K562 (cell line): ENCODE data around the gene SLC22A4. TPM values are rescaled to one million over a fixed set of nuclear protein-coding genes. Genes with fewer than 3 reads are reported as not detected.

Experiments
- CBX5 ChIP-seq: IDR thresholded peaks from 2 replicates; pipeline ENCODE4 v1.6.1; 2014; ENCODE audit warnings: low read depth, borderline replicate concordance
- CHD4 ChIP-seq: fragments of 200-600 bp; sonication (generic); IDR thresholded peaks from 3 replicates; pipeline ENCODE4 v1.6.1; 2012; ENCODE audit warnings: low read depth, mild to moderate bottlenecking, mixed read lengths, low read length, inconsistent platforms; ENCODE audit not compliant: insufficient read depth, insufficient replicate concordance, poor library complexity, severe bottlenecking
- ETS2 ChIP-seq: IDR thresholded peaks from 2 replicates; pipeline ENCODE4 v1.6.1; 2016; ENCODE audit warnings: borderline replicate concordance, missing genetic modification characterization, mild to moderate bottlenecking, moderate library complexity, missing compliant biosample characterization; ENCODE audit not compliant: poor library complexity, severe bottlenecking
- MAX ChIP-seq: sonication (generic); formaldehyde crosslinking; IDR thresholded peaks from 2 replicates; pipeline ENCODE4 v1.9.0; 2022; ENCODE audit warnings: mild to moderate bottlenecking, missing genetic modification reagents
- MTA2 ChIP-seq: fragments of 450-650 bp; IDR thresholded peaks from 2 replicates; pipeline ENCODE4 v1.6.1; 2016; ENCODE audit warnings: low read depth
- NCOA2 ChIP-seq, 2 experiments: fragments of 450-650 bp; IDR thresholded peaks; 2 replicates each; pipeline ENCODE4 v1.6.1; 2018; ENCODE audit warnings: mild to moderate bottlenecking in 2 of 2, moderate library complexity in 1 of 2; ENCODE audit not compliant: partially characterized antibody in 2 of 2
- NR2C2 ChIP-seq, 2 experiments: fragments of 200-800 bp in 1 of 2; sonication (Bioruptor generic) in 1 of 2; sonication (generic) in 1 of 2; formaldehyde crosslinking in 1 of 2; IDR thresholded peaks; 2 replicates each; pipeline versions ENCODE4 v1.6.1 to v1.8.0; 2016 to 2022; ENCODE audit warnings: mild to moderate bottlenecking in 1 of 2, missing compliant biosample characterization in 1 of 2, missing genetic modification characterization in 1 of 2, missing genetic modification reagents in 1 of 2
- REST ChIP-seq, 2 experiments: fragments of 450-650 bp; formaldehyde crosslinking in 1 of 2; IDR thresholded peaks; 2 replicates each; pipeline versions ENCODE4 v1.4.0 to v1.6.1; 2014 to 2020; ENCODE audit warnings: mild to moderate bottlenecking in 2 of 2, borderline replicate concordance in 1 of 2, low read depth in 1 of 2
- SAFB ChIP-seq: fragments of 200-400 bp; formaldehyde crosslinking; IDR thresholded peaks from 2 replicates; pipeline ENCODE4 v1.6.1; 2017; ENCODE audit warnings: low read depth, low read length, borderline replicate concordance
- SMC3 ChIP-seq: conservative IDR thresholded peaks from 2 replicates; pipeline ENCODE4 v1.6.1; 2011; ENCODE audit warnings: low read depth, low read length, improper control_type of control experiment; ENCODE audit not compliant: insufficient read depth
- ZNF134 ChIP-seq: fragments of 250-450 bp; sonication (Bioruptor Pico); conservative IDR thresholded peaks from 2 replicates; pipeline ENCODE4 v1.4.0; 2020
- ZNF3 ChIP-seq: fragments of 250-450 bp; sonication (Bioruptor Pico); IDR thresholded peaks from 2 replicates; pipeline ENCODE4 v1.5.0; 2021; ENCODE audit warnings: mild to moderate bottlenecking, moderate library complexity
- polyA plus RNA-seq, 8 experiments: library from polyadenylated mRNA; depleted of rRNA in 4 of 8; stranded (reverse) in 5 of 8; unstranded in 3 of 8; fragments of >200 nt; fragmentation: Nextera tagmentation in 2 of 8; fragmentation: Illumina TruSeq in 1 of 8; extraction: Ambion mirVana in 2 of 8; extraction: Trizol in 1 of 8; gene quantifications; 2 replicates each; pipeline versions ENCODE4 v1.2.1 to v1.2.3, GENCODE V29; 2011 to 2014; ENCODE audit warnings: inconsistent platforms in 1 of 8, missing spikeins in 1 of 8
- total RNA-seq, 7 experiments: library from RNA; depleted of rRNA in 6 of 7; stranded (reverse); fragments of >200 nt in 6 of 7; fragmentation: Illumina TruSeq in 2 of 7; extraction: Trizol in 2 of 7; gene quantifications; 2 replicates each; pipeline versions ENCODE4 v1.2.1 to v1.2.3, GENCODE V29; 2011 to 2021; ENCODE audit warnings: low replicate concordance in 1 of 7
- TF ChIP-seq, protein P1 (sequence below), 2 experiments: fragments of 450-650 bp in 1 of 2; sonication (generic) in 1 of 2; formaldehyde crosslinking in 1 of 2; IDR thresholded peaks in 1 of 2; conservative IDR thresholded peaks in 1 of 2; 2 replicates each; pipeline versions ENCODE4 v1.6.1 to v1.8.1; 2016 to 2023; ENCODE audit warnings: mild to moderate bottlenecking in 2 of 2, moderate library complexity in 2 of 2, inconsistent platforms in 1 of 2, missing genetic modification reagents in 1 of 2
- TF ChIP-seq, protein P2 (sequence below): fragments of 450-650 bp; IDR thresholded peaks from 2 replicates; pipeline ENCODE4 v1.6.1; 2016; ENCODE audit warnings: antibody characterized with exemption

The SLC22A4 gene
- total and polyA plus RNA-seq, 9 of the 15 experiments (the other 6 are each of a cell fraction or from before 2014, with no cell fraction given), result 2.7 to 9.5 (median 6.2) TPM

DNA sequence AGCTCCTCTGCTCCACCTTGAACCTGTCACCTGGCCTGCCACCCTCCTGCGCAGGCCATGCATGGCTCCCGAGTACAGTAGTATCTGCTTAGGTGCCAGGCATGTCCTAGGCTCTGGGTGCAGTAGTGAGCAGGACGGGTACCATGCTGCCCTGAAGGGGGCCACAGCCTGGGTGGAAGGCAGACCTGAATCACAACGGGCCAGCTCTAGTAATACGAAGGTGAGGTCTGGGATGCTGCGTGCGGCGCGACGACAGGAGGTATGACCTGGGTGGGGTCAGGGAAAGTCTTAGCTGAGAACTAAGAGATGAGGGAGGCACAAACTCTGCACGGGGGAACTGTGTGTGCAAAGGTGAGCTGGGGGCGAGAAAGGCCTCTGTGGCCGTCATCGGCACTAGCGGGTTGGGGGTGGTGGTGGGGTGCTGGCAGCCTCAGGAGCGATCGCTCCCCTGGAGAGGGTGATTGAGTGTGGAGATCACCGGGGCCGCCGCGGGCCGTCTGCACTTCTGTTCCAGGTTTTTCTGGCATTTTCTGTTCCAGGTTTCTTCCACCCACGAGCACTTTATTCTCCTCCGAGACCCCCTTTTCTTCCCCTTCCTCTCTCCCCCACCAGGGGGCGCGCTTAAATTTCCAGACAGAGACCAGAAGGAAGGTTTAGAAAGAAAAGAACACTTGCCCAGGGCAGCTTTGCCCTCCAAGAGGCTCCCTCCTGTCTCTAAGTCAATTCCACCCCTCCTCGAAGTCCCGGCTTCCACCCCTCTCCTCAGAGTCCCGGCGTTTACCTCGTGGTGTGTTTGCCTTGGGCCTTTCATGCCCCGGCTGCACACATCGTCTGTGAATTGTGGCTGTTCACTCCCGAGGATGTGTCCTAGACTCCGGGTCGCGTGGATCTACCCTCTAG lies 21.6 kb upstream of the SLC22A4 start (continued):
- TF ChIP-seq REST (IDR thresholded peaks at IDR 0.05; ENCODE audit: borderline replicate concordance) (peak; percentile 79), REST (CRISPR knock-in tag; IDR thresholded peaks at IDR 0.05; ENCODE audit: low read depth) (no peak), MAX (CRISPR knock-in tag) (peak; percentile 41; the same call in 1 of the 2 replicates), MTA2 (no peak), SAFB (no peak), NR2C2 (CRISPR knock-in tag; IDR thresholded peaks at IDR 0.05) (no peak), NR2C2 (tag; IDR thresholded peaks at IDR 0.05) (no peak), ETS2 (tag) (no peak), ZNF3 (CRISPR knock-in tag) (no peak), SMC3 (peak; percentile 86), ZNF134 (no peak), CBX5 (no peak), CHD4 (no peak), NCOA2 (IDR thresholded peaks at IDR 0.05; ENCODE audit: partially characterized antibody in 2 of 2) (no peak)
- TF ChIP-seq, protein P1, sequence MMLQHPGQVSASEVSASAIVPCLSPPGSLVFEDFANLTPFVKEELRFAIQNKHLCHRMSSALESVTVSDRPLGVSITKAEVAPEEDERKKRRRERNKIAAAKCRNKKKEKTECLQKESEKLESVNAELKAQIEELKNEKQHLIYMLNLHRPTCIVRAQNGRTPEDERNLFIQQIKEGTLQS (IDR thresholded peaks at IDR 0.05), result no peak
- TF ChIP-seq, protein P1 (CRISPR knock-in tag; conservative IDR thresholded peaks at IDR 0.05), result no peak
- TF ChIP-seq, protein P2, sequence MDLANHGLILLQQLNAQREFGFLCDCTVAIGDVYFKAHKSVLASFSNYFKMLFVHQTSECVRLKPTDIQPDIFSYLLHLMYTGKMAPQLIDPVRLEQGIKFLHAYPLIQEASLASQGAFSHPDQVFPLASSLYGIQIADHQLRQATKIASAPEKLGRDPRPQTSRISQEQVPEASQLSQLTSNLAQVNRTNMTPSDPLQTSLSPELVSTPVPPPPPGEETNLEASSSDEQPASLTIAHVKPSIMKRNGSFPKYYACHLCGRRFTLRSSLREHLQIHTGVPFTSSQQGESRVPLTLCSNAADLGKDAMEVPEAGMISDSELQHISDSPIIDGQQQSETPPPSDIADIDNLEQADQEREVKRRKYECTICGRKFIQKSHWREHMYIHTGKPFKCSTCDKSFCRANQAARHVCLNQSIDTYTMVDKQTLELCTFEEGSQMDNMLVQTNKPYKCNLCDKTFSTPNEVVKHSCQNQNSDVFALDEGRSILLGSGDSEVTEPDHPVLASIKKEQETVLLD, result 0 out of 2 replicates have a peak, but pooled peaks have one; percentile 20
